MM.1S (cell line): ENCODE data around the gene NEURL4.
A peak's percentile ranks its signal among the peaks of the same experiment; 100 is the strongest.

Experiments
- DNase-seq: peaks from one replicate; pipeline ENCODE4 v3.0.0-alpha.2; 2015
- H2AFZ ChIP-seq: fragments of 300-600 bp; sonication (generic); 2 replicates; pipeline ENCODE4 v1.6.0; 2016; ENCODE audit warnings: antibody characterized with exemption, low read length
- H3F3A ChIP-seq: fragments of 300-600 bp; sonication (generic); 2 replicates; pipeline ENCODE4 v1.6.1; 2016; ENCODE audit warnings: mild to moderate bottlenecking, antibody characterized with exemption, low read length, moderate library complexity, mixed read lengths; ENCODE audit not compliant: insufficient read depth
- H3K27ac ChIP-seq: fragments of 300-600 bp; sonication (generic); 2 replicates; pipeline ENCODE4 v1.5.1; 2016; ENCODE audit warnings: mild to moderate bottlenecking, low read length
- H3K27me3 ChIP-seq: fragments of 300-600 bp; sonication (generic); replicated peaks from 2 replicates; pipeline ENCODE4 v1.6.0; 2016; ENCODE audit warnings: low read length; ENCODE audit not compliant: insufficient read depth
- H3K36me3 ChIP-seq: fragments of 300-600 bp; sonication (generic); replicated peaks from 2 replicates; pipeline ENCODE4 v1.6.1; 2016; ENCODE audit warnings: mild to moderate bottlenecking, low read length, mixed read lengths; ENCODE audit not compliant: insufficient read depth
- H3K4me1 ChIP-seq: fragments of 300-600 bp; sonication (generic); 2 replicates; pipeline ENCODE4 v1.6.1; 2016; ENCODE audit warnings: low read length, mixed read lengths
- H3K4me2 ChIP-seq: fragments of 300-600 bp; sonication (generic); 2 replicates; pipeline ENCODE4 v1.6.0; 2016; ENCODE audit warnings: low read depth, low read length
- H3K4me3 ChIP-seq: fragments of 300-600 bp; sonication (generic); 2 replicates; pipeline ENCODE4 v1.5.1; 2016; ENCODE audit warnings: low read length, mixed read lengths
- H3K79me2 ChIP-seq: fragments of 300-600 bp; sonication (generic); 2 replicates; pipeline ENCODE4 v1.6.1; 2016; ENCODE audit warnings: mixed run types, low read length, mixed read lengths
- H3K9ac ChIP-seq: fragments of 300-600 bp; sonication (generic); 2 replicates; pipeline ENCODE4 v1.6.1; 2016; ENCODE audit warnings: low read length, mixed read lengths
- H3K9me2 ChIP-seq: fragments of 300-600 bp; sonication (generic); replicated peaks from 2 replicates; pipeline ENCODE4 v1.6.1; 2016; ENCODE audit warnings: mild to moderate bottlenecking, low read length, mixed read lengths; ENCODE audit not compliant: insufficient read depth
- H3K9me3 ChIP-seq: fragments of 300-600 bp; sonication (generic); replicated peaks from 2 replicates; pipeline ENCODE4 v1.6.1; 2016; ENCODE audit warnings: mild to moderate bottlenecking, low read length, mixed read lengths; ENCODE audit not compliant: insufficient read depth
- H4K20me1 ChIP-seq: fragments of 300-600 bp; sonication (generic); 2 replicates; pipeline ENCODE4 v1.6.1; 2016; ENCODE audit warnings: mild to moderate bottlenecking, low read length, moderate library complexity, mixed read lengths; ENCODE audit not compliant: insufficient read depth
- CTCF ChIP-seq: fragments of 300-600 bp; sonication (generic); IDR thresholded peaks from 2 replicates; pipeline ENCODE4 v1.5.1; 2016; ENCODE audit warnings: antibody characterized with exemption, low read length, mixed read lengths
- EZH2 ChIP-seq: fragments of 300-600 bp; sonication (generic); optimal IDR thresholded peaks from 2 replicates; pipeline ENCODE3; 2017; ENCODE audit warnings: low read depth, mild to moderate bottlenecking, antibody characterized with exemption, low read length, mixed read lengths
- EZH2phosphoT487 ChIP-seq: fragments of 300-600 bp; sonication (generic); IDR thresholded peaks from 2 replicates; pipeline ENCODE4 v1.6.1; 2018; ENCODE audit warnings: antibody characterized with exemption, low read length

NEURL4 gene

GRCh38 chr17:7313088-7313889 is 15.8 kb downstream of the NEURL4 start:
- H3K9ac ChIP-seq = no peak overlapping the region
- no peaks in the 10 kb centered on the region for H3K27me3 ChIP-seq
- H4K20me1 ChIP-seq = peaks cover 33% of the 10 kb centered on the region
- TF ChIP-seq EZH2 (no peak), CTCF (peak; percentile 32), EZH2phosphoT487 (no peak)
- no peak for DNase-seq
- no peak overlapping the region for H2AFZ ChIP-seq
- no peaks in the 10 kb centered on the region for H3K9me3 ChIP-seq
- H3F3A ChIP-seq = peaks cover 64% of the 10 kb centered on the region
- H3K4me1 ChIP-seq = peaks cover 24% of the 10 kb centered on the region
- peaks cover 15% of the 10 kb centered on the region for H3K36me3 ChIP-seq
- peak overlapping the region; percentile 65; the same call in 1 of the 2 replicates for H3K4me2 ChIP-seq
- H3K4me3 ChIP-seq = no peak overlapping the region
- peak overlapping the region; percentile 63; the same call in 1 of the 2 replicates for H3K27ac ChIP-seq
- peaks cover 66% of the 10 kb centered on the region for H3K79me2 ChIP-seq
- no peaks in the 10 kb centered on the region for H3K9me2 ChIP-seq

GRCh38 chr17:7312432-7313087 is 16.6 kb downstream of the NEURL4 start:
- Histone ChIP-seq H3K4me3 (no peak overlapping the region), H3K4me1 (peaks cover 24% of the 10 kb centered on the region), H4K20me1 (peaks cover 33% of the 10 kb centered on the region), H3F3A (peaks cover 68% of the 10 kb centered on the region), H3K36me3 (peaks cover 15% of the 10 kb centered on the region), H3K9me3 (no peaks in the 10 kb centered on the region), H3K4me2 (no peak overlapping the region), H3K27ac (peak overlapping the region; percentile 63; the same call in 1 of the 2 replicates), H3K9me2 (no peaks in the 10 kb centered on the region), H3K27me3 (no peaks in the 10 kb centered on the region), H3K9ac (no peak overlapping the region), H2AFZ (no peak overlapping the region), H3K79me2 (peaks cover 74% of the 10 kb centered on the region)
- TF ChIP-seq EZH2phosphoT487 (no peak), CTCF (no peak), EZH2 (no peak)
- DNase-seq = no peak

GRCh38 chr17:7311110-7311705 is 17.9 kb downstream of the NEURL4 start:
- no peak overlapping the region for H3K27ac ChIP-seq
- H3K9me3 ChIP-seq = no peaks in the 10 kb centered on the region
- no peaks in the 10 kb centered on the region for H3K9me2 ChIP-seq
- H3K27me3 ChIP-seq = no peaks in the 10 kb centered on the region
- peak overlapping the region; percentile 68; the same call in 1 of the 2 replicates for H3K4me2 ChIP-seq
- H3K4me1 ChIP-seq = peaks cover 24% of the 10 kb centered on the region
- no peak overlapping the region for H2AFZ ChIP-seq
- no peak overlapping the region for H3K4me3 ChIP-seq
- H3F3A ChIP-seq = peaks cover 77% of the 10 kb centered on the region
- peaks cover 15% of the 10 kb centered on the region for H3K36me3 ChIP-seq
- H3K9ac ChIP-seq = no peak overlapping the region
- no peak for TF ChIP-seq EZH2
- no peak for TF ChIP-seq CTCF
- TF ChIP-seq EZH2phosphoT487 = no peak
- no peak for DNase-seq
- peaks cover 33% of the 10 kb centered on the region for H4K20me1 ChIP-seq
- peaks cover 75% of the 10 kb centered on the region for H3K79me2 ChIP-seq
